Trophoblast cell (in vitro differentiated cells and primary cell): Measurements from ENCODE around the gene GARNL3.
A peak's percentile ranks its signal among the peaks of the same experiment; 100 is the strongest.

ENCODE experiments used
- DNase-seq, 2 donors: peaks; one replicate each; pipeline ENCODE4 v3.0.0-alpha.2; 2016
- H2AFZ ChIP-seq: 2 replicates; pipeline ENCODE4 v1.6.1; 2013; ENCODE audit warnings: low read length, moderate library complexity, mild to moderate bottlenecking; ENCODE audit not compliant: insufficient read depth, poor library complexity
- H2AK5ac ChIP-seq: 2 replicates; pipeline ENCODE4 v1.6.1; 2013; ENCODE audit warnings: mild to moderate bottlenecking, low read length
- H2BK120ac ChIP-seq: 2 replicates; pipeline ENCODE4 v1.6.1; 2013; ENCODE audit warnings: low read length, mild to moderate bottlenecking, moderate library complexity; ENCODE audit not compliant: insufficient read depth, poor library complexity
- H2BK12ac ChIP-seq: 2 replicates; pipeline ENCODE4 v1.6.1; 2013; ENCODE audit warnings: mild to moderate bottlenecking, low read length, moderate library complexity
- H2BK5ac ChIP-seq: 2 replicates; pipeline ENCODE4 v1.6.1; 2013; ENCODE audit warnings: low read length, low read depth, moderate library complexity, mild to moderate bottlenecking; ENCODE audit not compliant: poor library complexity
- H3K14ac ChIP-seq: 2 replicates; pipeline ENCODE4 v1.6.1; 2013; ENCODE audit warnings: mild to moderate bottlenecking, low read length
- H3K18ac ChIP-seq: 2 replicates; pipeline ENCODE4 v1.6.1; 2013; ENCODE audit warnings: mild to moderate bottlenecking, low read length
- H3K23ac ChIP-seq: 2 replicates; pipeline ENCODE4 v1.6.1; 2013; ENCODE audit warnings: low read length
- H3K27ac ChIP-seq: 2 replicates; pipeline ENCODE4 v1.5.1; 2013; ENCODE audit warnings: low read depth, mild to moderate bottlenecking, inconsistent platforms, low read length, moderate library complexity
- H3K27me3 ChIP-seq: 2 replicates; pipeline ENCODE4 v1.6.1; 2013; ENCODE audit warnings: inconsistent platforms, mild to moderate bottlenecking, low read length, moderate library complexity; ENCODE audit not compliant: insufficient read depth
- H3K36me3 ChIP-seq, 2 experiments: 1 replicate in 1 of 2; 2 replicates in 1 of 2; pipeline ENCODE4 v1.6.1; 2013; ENCODE audit warnings: low read length in 2 of 2, mild to moderate bottlenecking in 2 of 2, moderate library complexity in 1 of 2; ENCODE audit not compliant: insufficient read depth in 2 of 2, control insufficient read depth in 1 of 2
- H3K4ac ChIP-seq: 2 replicates; pipeline ENCODE4 v1.6.1; 2013; ENCODE audit warnings: low read depth, mild to moderate bottlenecking, low read length, moderate library complexity
- H3K4me1 ChIP-seq, 2 experiments: 1 replicate in 1 of 2; 2 replicates in 1 of 2; pipeline ENCODE4 v1.6.1; 2013; ENCODE audit warnings: low read length in 2 of 2, mild to moderate bottlenecking in 2 of 2, moderate library complexity in 1 of 2; ENCODE audit not compliant: insufficient read depth in 2 of 2, control insufficient read depth in 1 of 2
- H3K4me2 ChIP-seq: 2 replicates; pipeline ENCODE4 v1.6.1; 2013; ENCODE audit warnings: inconsistent platforms, mild to moderate bottlenecking, low read length, moderate library complexity
- H3K4me3 ChIP-seq: 2 replicates; pipeline ENCODE4 v1.5.1; 2013; ENCODE audit warnings: mild to moderate bottlenecking, low read depth, low read length, inconsistent platforms
- H3K79me1 ChIP-seq: one replicate; pipeline ENCODE4 v1.6.1; 2013; ENCODE audit warnings: low read length
- H3K79me2 ChIP-seq: 2 replicates; pipeline ENCODE4 v1.6.1; 2013; ENCODE audit warnings: low read length, mild to moderate bottlenecking; ENCODE audit not compliant: control insufficient read depth, insufficient read depth, poor library complexity
- H3K9ac ChIP-seq: 2 replicates; pipeline ENCODE4 v1.6.1; 2013; ENCODE audit warnings: mild to moderate bottlenecking, low read length
- H3K9me3 ChIP-seq: 2 replicates; pipeline ENCODE4 v1.6.1; 2013; ENCODE audit warnings: low read depth, mild to moderate bottlenecking, control low read depth, inconsistent platforms, low read length; ENCODE audit not compliant: insufficient read depth
- H4K12ac ChIP-seq: 2 replicates; pipeline ENCODE4 v1.6.1; 2013; ENCODE audit warnings: low read depth, mild to moderate bottlenecking, low read length, moderate library complexity
- H4K8ac ChIP-seq: 2 replicates; pipeline ENCODE4 v1.6.1; 2013; ENCODE audit warnings: low read depth, mild to moderate bottlenecking, low read length, moderate library complexity
- H4K91ac ChIP-seq: one replicate; pipeline ENCODE4 v1.6.1; 2013; ENCODE audit warnings: low read depth, mild to moderate bottlenecking, low read length, moderate library complexity
- WGBS: extraction: QIAGEN DNeasy Blood & Tissue Kit; methylation state at CpG from one replicate; pipeline ENCODE4 v1.1.7; 2013; ENCODE audit warnings: missing lambda C conversion rate; ENCODE audit not compliant: insufficient read length, insufficient coverage; ENCODE audit errors: extremely low coverage; 5-methylcytosine and 5-hydroxymethylcytosine counted together

The GARNL3 gene

GRCh38 chr9:127330501-127330900, 65.9 kb downstream of the GARNL3 start:
- H2AFZ ChIP-seq: no peak overlapping the region
- DNase-seq: no peak
- peaks cover 8 to 16% of the 10 kb centered on the region in 2 experiments for H3K4me1 ChIP-seq
- H3K79me2 ChIP-seq: no peaks in the 10 kb centered on the region
- no peak overlapping the region for H3K18ac ChIP-seq
- H3K14ac ChIP-seq: no peak overlapping the region
- no peaks in the 10 kb centered on the region for H3K79me1 ChIP-seq
- H3K36me3 ChIP-seq: no peaks in the 10 kb centered on the region
- no CpG with 5 or more reads among the region's 5 CpGs for WGBS
- no peak overlapping the region for H2BK120ac ChIP-seq
- H2AK5ac ChIP-seq: no peak overlapping the region
- H3K27ac ChIP-seq: no peak overlapping the region
- no peak overlapping the region for H2BK12ac ChIP-seq
- no peak overlapping the region for H3K9ac ChIP-seq
- H4K12ac ChIP-seq: no peak overlapping the region
- no peak overlapping the region for H3K4me3 ChIP-seq
- no peak overlapping the region for H3K4ac ChIP-seq
- H4K91ac ChIP-seq: no peak overlapping the region
- H2BK5ac ChIP-seq: no peak overlapping the region
- no peak overlapping the region for H3K4me2 ChIP-seq
- H3K23ac ChIP-seq: no peak overlapping the region
- no peak overlapping the region for H4K8ac ChIP-seq
- H3K9me3 ChIP-seq: no peaks in the 10 kb centered on the region
- no peaks in the 10 kb centered on the region for H3K27me3 ChIP-seq

GRCh38 chr9:127333221-127334064, 68.9 kb downstream of the GARNL3 start:
- H3K36me3 ChIP-seq: no peaks in the 10 kb centered on the region
- H3K79me1 ChIP-seq: peaks cover 7% of the 10 kb centered on the region
- no peaks in the 10 kb centered on the region for H3K27me3 ChIP-seq
- peak overlapping the region; percentile 42 for H2BK12ac ChIP-seq
- H2BK120ac ChIP-seq: peak overlapping the region; percentile 36
- H3K27ac ChIP-seq: no peak overlapping the region
- H3K23ac ChIP-seq: no peak overlapping the region
- no peaks in the 10 kb centered on the region for H3K9me3 ChIP-seq
- no peak overlapping the region for H4K12ac ChIP-seq
- H2BK5ac ChIP-seq: peak overlapping the region; percentile 33
- H3K4me2 ChIP-seq: no peak overlapping the region
- H4K91ac ChIP-seq: peak overlapping the region; percentile 45
- H4K8ac ChIP-seq: peak overlapping the region; percentile 17
- WGBS: no CpG with 5 or more reads among the region's 5 CpGs
- peaks cover 13 to 28% of the 10 kb centered on the region in 2 experiments for H3K4me1 ChIP-seq
- H3K4ac ChIP-seq: no peak overlapping the region
- peak overlapping the region; percentile 14 for H3K14ac ChIP-seq
- no peak overlapping the region for H2AK5ac ChIP-seq
- H2AFZ ChIP-seq: no peak overlapping the region
- no peak overlapping the region for H3K4me3 ChIP-seq
- no peak overlapping the region for H3K18ac ChIP-seq
- H3K79me2 ChIP-seq: no peaks in the 10 kb centered on the region
- H3K9ac ChIP-seq: no peak overlapping the region
- no peak for DNase-seq

- no peaks in the 10 kb centered on the region for H3K79me2 ChIP-seq
- H3K9ac ChIP-seq: no peak overlapping the region
- H2AK5ac ChIP-seq: no peak overlapping the region
- H3K4me3 ChIP-seq: no peak overlapping the region
- no peak overlapping the region for H2BK120ac ChIP-seq
- WGBS: no CpG with 5 or more reads among the region's 2 CpGs
- H3K23ac ChIP-seq: no peak overlapping the region
- no peak overlapping the region for H2AFZ ChIP-seq
- no peaks in the 10 kb centered on the region for H3K9me3 ChIP-seq
- H3K4me1 ChIP-seq: peaks cover 10 to 23% of the 10 kb centered on the region in 2 experiments
- no peaks in the 10 kb centered on the region for H3K27me3 ChIP-seq
- peak overlapping the region; percentile 74 for H2BK12ac ChIP-seq
- no peak overlapping the region for H3K4ac ChIP-seq
- no peak overlapping the region for H4K91ac ChIP-seq
- no peak overlapping the region for H3K27ac ChIP-seq
- H3K79me1 ChIP-seq: peaks cover 7% of the 10 kb centered on the region
- no peak overlapping the region for H2BK5ac ChIP-seq
- no peak overlapping the region for H3K14ac ChIP-seq
- DNase-seq: no peak
- no peak overlapping the region for H4K12ac ChIP-seq
- H4K8ac ChIP-seq: no peak overlapping the region
- no peaks in the 10 kb centered on the region for H3K36me3 ChIP-seq
- H3K4me2 ChIP-seq: no peak overlapping the region
- no peak overlapping the region for H3K18ac ChIP-seq
These were observed 70.2 kb downstream of the GARNL3 start for GRCh38 chr9:127334725-127335124.

- Histone ChIP-seq H3K27ac (no peak overlapping the region), H3K4me2 (no peak overlapping the region), H3K4me1 (peaks cover 10 to 23% of the 10 kb centered on the region in 2 experiments), H3K36me3 (no peaks in the 10 kb centered on the region), H3K79me2 (no peaks in the 10 kb centered on the region), H3K18ac (no peak overlapping the region), H3K14ac (no peak overlapping the region), H4K8ac (no peak overlapping the region), H3K9me3 (no peaks in the 10 kb centered on the region), H3K4ac (no peak overlapping the region), H2BK5ac (no peak overlapping the region), H4K12ac (no peak overlapping the region), H3K4me3 (no peak overlapping the region), H2BK12ac (peak overlapping the region; percentile 85), H3K79me1 (peaks cover 7% of the 10 kb centered on the region), H3K9ac (no peak overlapping the region), H2AFZ (no peak overlapping the region), H2BK120ac (peak overlapping the region; percentile 41), H2AK5ac (no peak overlapping the region), H3K23ac (no peak overlapping the region), H4K91ac (peak overlapping the region; percentile 27), H3K27me3 (no peaks in the 10 kb centered on the region)
- no CpG with 5 or more reads among the region's 5 CpGs for WGBS
- DNase-seq: peak in 1 of 2 donors; percentile 37
These were observed 71.5 kb downstream of the GARNL3 start for GRCh38 chr9:127336086-127336485.
